MV-4-11 (cell line): ENCODE data around the gene CYP2A6.
A peak's percentile ranks its signal among the peaks of the same experiment; 100 is the strongest.
"Not testable (repeated sequence)": the region's sequence is repeated elsewhere in the genome, so short reads cannot be mapped to it uniquely, and the experiment has no call there.

ENCODE experiments used
- DNase-seq: peaks from one replicate; lab custom pipeline; 2025; lab: John Stamatoyannopoulos, UW

The CYP2A6 gene

DNA sequence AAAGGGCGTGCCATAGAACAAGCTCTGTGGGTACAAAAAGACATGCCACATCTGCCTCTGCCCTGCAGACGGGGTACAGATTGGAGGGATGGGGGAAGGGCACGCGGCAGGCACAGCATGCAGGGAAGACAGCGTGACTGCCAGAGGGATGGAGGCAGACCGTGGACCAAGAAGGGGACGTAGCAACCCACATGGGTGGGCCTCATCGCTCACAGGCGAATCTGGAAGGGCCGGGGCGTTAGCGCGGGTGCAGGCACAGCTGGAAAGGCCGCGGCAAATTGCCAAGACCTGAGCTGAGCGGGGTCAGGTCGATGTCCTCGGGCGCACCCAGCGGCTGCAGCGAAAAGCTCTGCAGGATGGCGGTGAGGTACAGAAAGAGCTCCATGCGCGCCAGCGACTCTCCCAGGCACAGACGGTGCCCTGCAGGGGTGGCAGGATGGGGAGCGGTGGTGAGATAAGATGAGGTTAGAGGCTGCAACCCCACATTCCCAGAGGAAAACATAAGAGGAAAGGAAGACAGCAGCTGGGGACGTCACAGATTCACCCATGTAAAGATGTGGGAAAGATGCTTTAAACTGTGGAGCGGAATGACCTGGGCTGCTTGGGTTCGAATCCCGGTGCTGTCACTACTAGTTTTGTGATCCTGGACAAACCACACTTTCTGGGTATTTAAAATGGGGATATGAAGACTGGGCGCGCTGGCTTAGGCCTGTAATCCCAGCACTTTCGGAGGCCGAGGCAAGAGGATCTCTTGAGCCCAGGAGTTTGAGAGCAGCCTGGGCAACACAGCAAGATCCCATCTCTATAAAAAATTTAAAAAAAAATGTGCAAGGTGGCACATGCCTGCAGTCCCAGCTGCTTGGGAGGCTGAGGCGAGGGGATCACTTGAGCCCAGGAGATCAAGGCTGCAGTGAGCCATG lies 31.5 kb downstream of the CYP2A6 start:
- DNase-seq, result peak; percentile 62

DNA sequence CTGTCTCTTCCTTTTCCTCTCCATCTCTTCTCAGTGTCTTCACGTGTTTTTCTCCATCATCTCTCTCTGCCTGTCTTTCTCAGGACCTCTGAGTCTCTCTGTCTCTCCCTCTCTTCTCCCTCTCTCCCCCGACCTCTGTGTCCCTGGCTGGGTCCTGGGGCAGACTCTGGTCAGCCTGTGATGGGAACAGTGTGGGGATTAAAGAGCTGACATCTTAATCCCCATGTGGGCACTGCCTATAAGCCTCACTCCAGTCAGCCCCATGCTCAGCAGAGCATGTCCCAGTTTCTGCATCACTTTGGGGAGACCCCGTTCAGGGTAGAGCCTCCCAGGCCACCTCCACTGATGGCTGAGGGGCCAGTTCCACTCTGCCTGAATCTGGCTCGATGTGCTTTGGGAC lies 35.0 kb downstream of the CYP2A6 start:
- no peak for DNase-seq

DNA sequence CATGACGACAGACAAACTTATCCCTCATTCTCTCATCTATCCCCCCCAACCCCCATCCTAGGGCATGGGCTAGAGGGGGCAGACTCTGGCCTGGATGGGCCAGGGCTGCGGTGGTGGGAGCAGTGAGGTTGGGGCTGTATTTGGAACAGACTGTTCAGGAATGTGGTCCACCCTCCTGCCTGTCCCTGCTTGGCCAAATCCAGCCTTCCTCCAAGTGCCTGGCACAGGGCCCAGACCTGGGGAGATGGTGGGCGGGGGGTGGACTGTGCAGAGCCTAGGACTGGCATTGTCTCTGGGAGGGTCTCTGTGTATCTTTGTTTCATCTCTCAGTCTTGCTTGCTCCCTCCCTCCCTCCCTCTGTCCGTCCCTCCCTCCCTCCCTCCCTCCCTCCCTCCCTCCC lies 37.1 kb downstream of the CYP2A6 start:
- DNase-seq, result no peak

DNA sequence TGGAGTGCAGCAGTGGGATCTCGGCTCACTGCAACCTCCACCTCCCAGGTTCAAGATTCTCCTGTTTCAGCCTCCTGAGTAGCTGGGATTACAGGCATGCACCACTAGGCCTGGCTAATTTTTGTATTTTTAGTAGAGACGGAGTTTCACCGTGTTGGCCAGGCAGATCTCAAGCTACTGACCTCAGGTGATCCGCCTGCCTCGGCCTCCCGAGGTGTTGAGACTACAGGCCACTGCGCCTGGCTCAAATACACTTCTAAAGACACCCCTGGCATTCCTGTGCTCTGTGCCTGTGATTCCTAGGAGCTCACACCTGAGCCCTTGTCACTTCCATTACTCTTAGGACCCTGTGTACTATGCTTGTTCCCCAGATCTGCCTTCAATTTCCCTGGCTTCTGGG lies 37.7 kb downstream of the CYP2A6 start:
- not testable (repeated sequence) for DNase-seq

DNA sequence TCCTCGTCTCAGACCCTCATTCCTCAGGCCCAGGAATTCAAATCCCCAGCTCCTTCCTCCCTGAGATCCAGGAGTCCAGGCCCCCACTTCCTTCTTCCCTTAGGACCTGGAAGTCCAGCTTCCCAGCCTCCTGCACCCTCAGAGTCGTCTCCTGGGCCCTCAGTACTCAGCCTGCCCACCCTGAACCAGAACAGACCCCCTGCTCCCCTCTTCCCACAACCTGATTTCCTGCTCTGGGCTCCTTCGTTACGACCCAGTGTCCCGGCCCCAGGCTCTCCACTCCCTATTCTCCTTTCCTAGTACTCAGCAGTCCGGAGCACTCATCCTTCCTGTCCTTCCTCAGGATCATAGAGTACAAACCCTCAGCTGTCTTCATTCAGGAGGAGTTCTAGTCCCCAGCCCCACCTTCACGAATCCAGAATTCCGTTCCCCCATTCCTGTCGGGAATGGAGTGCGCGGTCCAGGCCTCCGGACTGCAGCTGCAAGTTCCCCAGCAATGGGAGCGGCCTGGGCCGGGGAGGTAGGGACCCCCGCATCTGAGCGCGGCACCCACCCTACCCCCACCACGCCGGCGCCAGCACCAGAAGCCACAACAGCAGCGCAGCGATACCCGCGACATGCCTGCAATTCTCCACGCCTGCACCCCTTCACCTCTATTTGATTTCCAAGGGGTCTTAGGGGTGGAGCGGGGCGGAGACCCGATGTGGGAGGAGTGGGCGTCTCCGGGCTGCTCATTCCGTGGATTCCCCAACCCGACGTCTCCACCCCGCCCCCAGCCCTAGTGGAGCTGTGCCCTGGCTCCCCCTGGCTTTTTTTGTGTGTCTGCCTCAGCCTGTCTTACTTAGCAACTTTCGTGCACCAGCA lies 38.5 kb downstream of the CYP2A6 start:
- peak; percentile 45 for DNase-seq

DNA sequence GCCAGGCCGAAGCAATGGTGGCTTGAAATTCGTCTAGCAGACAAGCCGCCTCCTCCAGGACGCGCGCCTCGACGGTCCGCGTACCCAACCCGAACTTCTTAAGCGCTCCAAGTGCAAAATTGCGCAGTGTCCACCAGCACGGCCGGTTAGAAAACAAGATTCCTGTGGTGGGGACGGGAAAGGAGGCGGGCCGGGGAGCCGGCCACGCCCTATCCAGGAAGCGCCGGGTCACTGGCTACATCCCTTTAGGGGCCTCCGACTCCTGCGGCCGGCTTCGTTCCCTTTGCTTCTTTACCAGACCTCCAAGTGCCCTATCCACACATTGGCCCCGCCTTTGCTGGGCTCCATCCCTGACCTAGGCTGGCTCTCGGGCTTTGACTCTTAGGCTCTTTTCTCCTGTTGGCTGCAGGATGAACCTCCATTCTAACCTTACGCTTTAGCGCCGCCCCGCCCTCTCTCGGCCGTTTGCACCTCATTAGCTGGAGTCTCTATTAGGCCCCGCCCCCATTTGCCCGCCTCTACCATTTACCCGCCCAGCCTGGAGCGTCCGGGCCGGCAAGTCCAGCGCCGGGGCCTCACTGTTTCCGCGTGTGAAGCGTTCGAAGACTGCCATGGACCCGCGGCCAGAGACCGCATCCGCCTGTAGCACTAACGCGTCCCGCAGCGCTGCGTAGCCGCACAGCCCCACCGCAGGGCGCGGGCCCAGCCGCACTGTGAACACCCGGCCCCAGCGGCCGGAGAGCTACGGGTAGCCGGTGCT lies 39.4 kb downstream of the CYP2A6 start:
- peak; percentile 96 for DNase-seq

DNA sequence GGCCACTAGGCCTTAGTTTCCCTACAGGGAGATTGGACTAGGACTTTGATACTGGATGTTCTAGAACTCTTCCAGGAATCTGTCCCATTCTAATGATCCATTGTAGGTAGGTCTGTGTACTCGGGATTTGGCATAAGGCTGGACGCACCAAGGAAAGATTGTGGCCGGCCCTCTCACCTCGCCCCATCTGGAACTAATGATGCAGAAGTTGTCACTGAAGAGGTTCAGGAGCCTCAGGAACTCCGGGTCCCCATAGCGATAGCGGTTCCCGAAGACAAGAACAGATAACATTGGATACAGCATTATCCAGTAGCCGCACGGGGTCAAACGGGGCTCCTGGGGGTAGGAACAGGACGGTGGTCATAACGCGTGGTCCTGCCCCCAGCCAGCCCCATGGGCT lies 40.1 kb downstream of the CYP2A6 start:
- DNase-seq, result no peak

DNA sequence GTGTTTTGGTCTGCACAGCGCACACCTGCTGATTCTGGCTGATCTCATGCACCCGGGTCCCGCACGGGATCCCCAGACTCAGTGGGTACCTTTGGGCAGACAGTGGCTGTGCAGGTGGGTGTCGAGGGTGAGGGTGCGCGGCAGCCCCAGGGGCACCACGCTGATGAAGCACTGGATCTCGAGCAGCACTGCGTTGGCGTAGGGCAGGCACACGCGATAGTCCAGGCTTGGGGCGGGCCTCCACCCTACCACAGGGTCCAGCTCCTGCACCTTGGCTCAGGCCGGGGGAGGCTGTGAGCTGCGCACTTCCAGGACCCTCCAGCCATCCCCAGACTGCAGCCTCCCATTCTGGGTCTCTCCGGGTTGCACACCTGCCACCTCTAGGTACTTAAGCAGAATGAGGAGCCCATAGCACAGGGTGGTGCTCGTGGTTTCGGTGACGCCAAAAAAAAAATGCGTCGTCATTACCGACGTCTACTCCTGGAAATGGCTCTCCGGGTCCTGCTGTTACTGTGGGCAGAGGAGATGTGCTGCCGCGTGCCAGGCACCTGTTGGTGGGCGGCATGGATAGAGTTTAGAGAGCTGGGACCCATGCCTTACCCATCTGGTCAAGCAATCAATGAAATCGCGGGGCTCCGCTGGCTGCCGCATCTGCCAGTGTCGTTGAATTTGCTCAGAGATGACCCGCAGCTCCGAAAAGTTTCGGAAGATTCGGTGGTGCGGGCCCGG lies 40.7 kb downstream of the CYP2A6 start:
- DNase-seq, result no peak

DNA sequence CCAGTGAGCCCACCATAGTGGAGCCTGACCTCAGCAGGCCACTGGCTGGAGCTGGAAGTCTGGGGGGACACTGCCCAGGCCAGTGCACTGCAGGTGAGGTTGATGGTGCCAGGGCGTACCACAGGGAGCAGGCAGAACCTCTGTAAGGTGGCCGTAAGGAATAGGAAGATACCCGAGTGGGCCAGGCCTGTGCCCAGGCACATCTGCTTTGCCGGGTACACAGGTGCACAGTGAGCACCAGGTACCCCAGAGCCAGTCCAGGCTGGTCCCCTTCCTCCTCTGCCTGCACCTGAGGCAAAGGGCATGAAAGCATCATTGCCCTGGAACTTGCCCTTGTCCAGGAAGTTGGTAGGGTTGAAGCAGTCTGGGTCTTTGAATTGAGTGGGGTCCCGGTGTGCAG lies 41.8 kb downstream of the CYP2A6 start:
- no peak for DNase-seq

DNA sequence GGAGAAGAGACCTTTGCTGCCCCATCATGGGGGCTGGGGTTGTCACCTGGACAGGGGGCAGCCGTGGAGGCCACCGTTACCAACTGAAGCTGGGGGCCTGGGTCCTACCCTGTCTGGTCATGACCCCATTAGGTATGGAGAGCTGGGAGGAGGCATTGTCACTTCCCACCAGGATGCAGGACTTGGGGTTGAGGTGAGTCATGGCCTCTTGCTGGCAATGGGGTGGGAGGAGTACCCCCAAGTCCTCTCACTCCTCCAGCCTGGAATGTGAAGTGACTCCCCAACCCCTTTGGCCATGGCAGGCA lies 42.3 kb downstream of the CYP2A6 start:
- DNase-seq, result no peak

DNA sequence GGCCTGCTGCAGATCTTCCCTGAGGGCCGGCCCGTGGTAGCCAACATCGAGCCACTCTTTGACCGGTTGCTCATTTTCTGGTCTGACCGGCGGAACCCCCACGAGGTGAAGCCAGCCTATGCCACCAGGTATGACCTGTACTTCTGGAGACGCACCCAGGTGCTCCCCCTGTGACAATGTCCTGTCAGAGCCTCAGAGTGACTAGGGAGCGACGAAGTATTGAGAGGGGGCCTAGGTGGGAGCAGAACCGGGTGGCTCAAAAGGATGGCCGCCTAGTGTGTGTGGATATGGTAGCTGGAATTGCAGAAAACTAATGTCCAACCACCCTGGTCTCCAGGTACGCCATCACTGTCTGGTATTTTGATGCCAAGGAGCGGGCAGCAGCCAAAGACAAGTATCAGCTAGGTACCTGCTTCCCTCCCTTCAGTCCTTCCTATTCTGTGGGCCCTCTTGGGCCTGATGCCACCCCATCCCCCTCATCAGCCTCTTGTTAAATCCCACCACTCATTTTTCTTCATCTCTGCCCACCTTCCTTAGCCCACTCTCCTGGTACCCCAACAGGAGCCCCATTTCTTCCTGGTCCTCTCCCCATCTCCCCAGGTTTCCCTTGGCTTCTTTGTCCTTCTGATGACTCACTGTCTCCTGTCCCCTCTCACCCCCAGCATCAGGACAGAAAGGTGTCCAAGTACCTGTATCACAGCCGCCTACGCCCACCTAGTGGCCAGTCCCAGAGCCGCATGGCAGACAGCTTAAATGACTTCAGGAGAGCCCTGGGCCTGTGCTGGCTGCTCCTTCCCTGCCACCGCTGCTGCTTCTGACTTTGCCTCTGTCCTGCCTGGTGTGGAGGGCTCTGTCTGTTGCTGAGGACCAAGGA lies 42.9 kb downstream of the CYP2A6 start:
- DNase-seq, result no peak

DNA sequence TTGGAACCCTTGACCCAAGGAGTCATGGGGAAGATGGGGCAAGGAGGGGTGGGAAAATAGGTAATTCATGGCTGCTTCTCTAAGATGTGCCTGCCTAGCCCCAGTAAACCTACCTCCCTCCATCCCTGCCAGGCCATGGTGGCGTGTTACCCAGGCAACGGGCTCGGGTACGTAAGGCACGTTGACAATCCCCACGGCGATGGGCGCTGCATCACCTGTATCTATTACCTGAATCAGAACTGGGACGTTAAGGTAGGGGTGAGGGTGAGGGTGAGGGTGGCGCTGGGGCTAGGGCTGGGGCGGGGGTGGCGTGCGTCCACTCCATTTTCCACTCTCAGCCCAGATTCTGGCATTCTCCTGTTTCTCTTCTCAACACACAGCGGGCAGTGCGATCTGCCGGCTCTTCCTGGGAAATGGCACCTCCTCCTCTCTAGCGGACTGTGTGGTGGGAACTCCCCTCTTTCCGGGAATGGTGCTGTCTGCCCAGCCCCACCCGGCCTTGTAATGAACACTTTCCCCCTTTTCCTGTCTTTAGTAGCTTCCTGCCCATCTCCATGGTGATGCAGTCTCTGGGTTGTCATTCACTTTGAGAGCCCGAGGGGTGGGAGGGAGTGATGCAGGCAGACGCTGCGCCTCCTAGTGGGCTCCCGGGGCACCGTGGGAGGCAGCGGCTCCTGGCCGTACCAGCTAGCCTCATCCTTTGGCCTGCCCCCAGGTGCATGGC lies 43.7 kb downstream of the CYP2A6 start:
- DNase-seq, result peak; percentile 66

DNA sequence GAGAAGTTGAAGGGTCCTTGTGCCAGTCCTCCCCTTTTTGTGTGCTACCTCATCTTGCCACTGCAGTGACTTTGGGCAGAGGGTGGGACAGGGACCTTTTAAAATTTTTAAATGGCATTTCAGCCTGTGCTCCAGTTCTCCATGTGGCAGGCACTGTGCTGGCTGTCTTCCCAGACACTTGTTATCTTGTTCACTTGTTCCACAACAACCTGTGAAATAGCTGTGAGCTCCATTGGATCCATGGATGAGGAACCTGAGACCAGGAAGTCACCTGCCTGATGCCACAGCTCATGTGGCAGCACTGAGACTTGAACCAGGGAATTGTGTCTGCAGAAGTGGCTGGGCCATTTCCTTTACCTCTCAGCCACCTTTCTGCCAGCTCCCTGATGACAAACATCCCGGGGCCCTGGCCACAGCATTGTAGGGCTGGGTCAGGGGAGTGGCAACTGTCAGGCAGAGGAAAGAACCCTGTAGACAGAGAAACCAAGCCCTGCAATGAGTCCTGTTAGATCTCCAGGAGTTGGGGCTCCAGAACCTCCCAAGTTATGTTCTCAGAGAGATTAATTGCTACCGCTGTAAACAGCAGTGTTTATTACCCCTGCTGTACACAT lies 44.9 kb downstream of the CYP2A6 start:
- DNase-seq, result no peak

DNA sequence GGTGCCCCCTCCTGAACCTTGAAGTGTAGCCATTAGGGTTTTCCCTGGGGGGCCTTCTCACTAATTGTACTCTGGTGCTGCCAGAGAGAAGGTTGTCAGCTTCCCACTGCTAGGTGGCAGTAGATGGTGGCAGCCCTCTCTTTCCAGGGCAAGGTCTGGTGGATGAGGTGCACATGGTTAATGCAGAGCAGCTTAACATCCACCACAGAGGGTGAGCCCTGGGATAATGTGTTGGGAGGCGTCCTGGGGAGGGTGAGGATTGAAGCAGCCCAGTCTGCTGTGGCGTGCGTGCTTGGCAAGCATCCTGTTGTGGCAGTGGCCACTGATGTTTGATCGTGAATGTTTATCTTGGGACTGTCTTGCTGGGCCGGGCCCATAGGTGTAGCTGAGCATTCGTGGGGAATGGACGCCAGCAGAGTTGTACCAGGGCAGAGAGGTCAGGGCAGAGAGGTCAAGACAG lies 45.4 kb downstream of the CYP2A6 start:
- no peak for DNase-seq

DNA sequence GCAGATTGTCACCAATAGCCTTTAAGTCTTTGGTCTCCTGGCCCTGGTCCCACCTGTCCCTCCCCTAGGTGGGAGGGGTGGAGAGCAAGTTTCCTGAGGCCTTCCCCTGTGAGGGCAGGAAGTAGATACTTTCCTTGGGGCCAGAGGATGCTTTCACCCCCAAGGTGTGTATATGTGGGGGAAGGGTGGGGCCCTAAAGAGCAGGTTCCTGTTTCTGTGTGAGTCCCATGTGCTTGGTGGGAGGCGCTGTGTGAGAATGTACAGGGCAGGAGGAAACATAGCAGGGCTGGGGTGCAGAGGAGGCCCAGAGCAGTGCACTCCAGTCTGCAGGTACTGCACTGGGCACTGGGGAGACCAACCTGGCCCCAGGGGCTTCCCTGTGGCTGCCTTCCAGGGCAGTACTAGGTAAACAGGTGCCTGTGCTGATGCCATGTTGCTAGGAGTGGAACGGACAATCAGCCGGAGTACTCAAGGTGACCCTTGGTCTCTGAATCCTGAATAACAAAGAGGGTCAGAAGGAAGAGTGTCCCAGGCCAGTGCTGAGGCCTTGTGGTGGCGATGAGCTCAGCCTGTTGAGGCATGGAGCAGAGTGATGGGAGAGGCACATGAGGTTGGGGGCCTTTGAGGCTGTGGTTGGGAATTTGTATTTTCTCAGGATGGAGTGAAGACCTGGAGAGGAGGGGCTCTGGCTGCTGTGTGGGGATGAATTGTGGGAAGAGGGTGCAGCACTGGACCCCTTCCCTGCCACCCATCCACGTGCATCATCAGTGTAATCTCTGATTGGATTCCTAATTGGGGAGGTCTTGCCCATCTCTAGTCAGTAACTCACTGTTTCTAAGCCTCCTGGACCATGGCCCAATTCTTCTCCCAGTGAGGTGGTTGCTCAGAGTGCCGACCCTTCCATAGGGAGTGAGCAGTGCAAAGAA lies 46.1 kb downstream of the CYP2A6 start:
- DNase-seq, result no peak

DNA sequence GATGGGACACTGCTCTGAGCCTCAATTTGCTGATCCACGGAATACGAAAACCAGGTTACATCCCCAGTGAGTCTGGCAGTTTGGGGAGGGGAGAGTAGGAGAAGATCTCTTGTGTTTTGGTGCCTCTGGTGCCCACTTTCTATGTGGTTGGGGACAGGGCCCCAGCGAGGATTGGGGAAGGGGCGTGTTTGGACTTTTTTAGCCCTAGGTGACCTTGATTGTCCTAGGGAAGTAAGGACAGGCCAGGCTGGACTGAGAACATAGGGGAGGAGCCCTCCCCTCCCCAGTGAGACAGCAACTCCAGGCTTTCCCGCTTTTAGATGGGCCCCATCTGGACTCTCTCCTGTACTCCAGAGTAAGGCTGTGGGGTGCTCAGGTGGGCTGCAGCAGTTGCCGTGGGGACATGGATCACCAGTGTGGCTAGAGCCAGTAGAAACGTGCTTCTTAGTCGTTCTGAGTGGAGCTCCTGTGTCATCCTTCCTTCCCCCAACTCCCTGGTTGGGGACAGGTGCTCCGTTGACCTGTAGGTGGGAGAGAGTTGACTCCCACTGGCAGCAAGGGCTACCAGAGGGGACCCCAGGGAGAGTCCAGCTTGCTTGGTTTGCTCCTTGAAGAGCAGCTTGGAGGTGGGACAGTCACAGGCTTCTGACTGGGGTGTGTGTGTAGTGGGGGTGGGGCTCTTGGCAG lies 46.9 kb downstream of the CYP2A6 start:
- DNase-seq, result no peak

DNA sequence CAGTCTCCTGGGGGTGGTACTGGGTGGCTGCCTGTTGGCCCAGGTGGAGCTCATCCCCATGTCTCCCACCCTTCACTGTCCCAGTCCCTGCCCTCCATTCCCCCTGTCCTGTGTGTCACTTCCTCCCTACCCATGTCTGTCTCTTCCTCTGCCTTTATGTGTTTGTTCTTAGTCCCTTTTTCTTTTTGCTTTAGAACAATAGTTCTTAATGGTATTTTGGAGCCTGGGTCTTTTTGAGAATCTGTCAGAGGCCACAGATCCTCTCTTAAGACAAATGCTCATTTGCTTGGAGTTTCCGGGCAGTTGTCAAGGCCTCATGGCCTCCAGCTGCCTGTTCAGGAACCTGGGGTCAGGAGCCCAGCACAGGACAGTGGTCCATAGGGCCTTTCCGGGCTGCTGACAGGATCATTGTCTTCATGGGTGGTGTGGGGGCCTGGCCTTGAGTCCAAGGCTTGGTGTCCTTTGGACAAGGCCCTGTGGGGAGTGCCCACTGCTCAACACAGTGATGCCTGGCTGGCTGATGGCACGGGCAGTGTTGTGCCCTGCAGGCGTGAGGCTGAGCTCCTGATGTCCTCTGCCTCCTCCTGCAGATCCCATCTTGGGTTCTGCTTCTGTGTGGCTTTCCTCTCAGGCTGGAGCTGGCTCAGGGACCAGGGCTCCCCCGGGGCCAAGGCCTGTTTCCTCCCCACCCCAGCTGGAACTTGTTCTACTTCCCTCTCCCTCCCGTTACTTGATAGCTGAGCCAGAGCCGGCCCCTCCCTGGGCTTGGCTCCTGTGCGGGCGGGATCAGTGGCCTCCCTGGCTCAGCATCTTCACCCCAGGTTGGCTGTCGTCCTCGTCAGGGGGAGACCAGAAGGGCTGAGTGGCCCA lies 47.7 kb downstream of the CYP2A6 start:
- peak; percentile 51 for DNase-seq
